Adrenal gland (tissue), 12 donors: ENCODE results near the gene CHRM1. TPM values are rescaled to one million over a fixed set of nuclear protein-coding genes. Genes with fewer than 3 reads are reported as not detected.
A peak's percentile ranks its signal among the peaks of the same experiment; 100 is the strongest.

ENCODE experiments used
- DNase-seq, 7 donors: peaks; one replicate each; pipeline ENCODE4 v3.0.0-alpha.2; 2019 to 2020
- H3K27ac ChIP-seq, 5 donors: fragments of 200-600 bp; sonication (generic) in 4 of 5; 1 replicate in 3 of 5; 2 replicates in 2 of 5; pipeline versions ENCODE4 v1.5.1 to v1.8.0; 2016 to 2020; ENCODE audit warnings: mild to moderate bottlenecking in 1 of 5
- H3K27me3 ChIP-seq: fragments of 200-600 bp; 2 replicates; pipeline ENCODE4 v1.8.0; 2021
- H3K36me3 ChIP-seq, 2 donors: fragments of 200-600 bp; replicated peaks in 1 of 2; 1 replicate in 1 of 2; 2 replicates in 1 of 2; pipeline versions ENCODE4 v1.5.1 to v1.8.0; 2018 to 2022
- H3K4me1 ChIP-seq, 2 donors: fragments of 200-600 bp; replicated peaks in 1 of 2; 1 replicate in 1 of 2; 2 replicates in 1 of 2; pipeline versions ENCODE4 v1.5.1 to v1.8.0; 2018 to 2021
- H3K4me3 ChIP-seq, 4 donors: fragments of 200-600 bp; sonication (generic) in 3 of 4; one replicate each; pipeline ENCODE4 v1.5.1; 2016 to 2018
- H3K9me3 ChIP-seq, 3 donors: fragments of 200-600 bp; sonication (generic) in 1 of 3; replicated peaks in 1 of 3; 1 replicate in 2 of 3; 2 replicates in 1 of 3; pipeline versions ENCODE4 v1.5.1 to v1.8.0; 2016 to 2021
- POLR2A ChIP-seq, 2 donors: fragments of 450-650 bp; IDR thresholded peaks; one replicate each; pipeline ENCODE4 v1.6.1; 2017; ENCODE audit warnings: antibody characterized with exemption in 2 of 2, mild to moderate bottlenecking in 2 of 2, moderate library complexity in 1 of 2
- WGBS, 4 donors: extraction: QIAGEN DNeasy Blood & Tissue Kit in 2 of 4; methylation state at CpG; one replicate each; pipeline versions ENCODE4 v1.1.5 to v1.1.7; 2013 to 2017; 5-methylcytosine and 5-hydroxymethylcytosine counted together
- intact Hi-C, 2 donors: fragments of 100-400 bp; cut with DNase I; formaldehyde crosslinking; loops; one replicate each; pipeline versions ENCODE4 v1.14.1 to v1.15.0; 2022 to 2023
- polyA plus RNA-seq, 3 donors: library from polyadenylated mRNA; stranded (reverse); fragments of 200-250 nt in 2 of 3; fragments of 350-450 nt in 1 of 3; fragmentation: Illumina TruSeq in 1 of 3; extraction: RNeasy Lipid Tissue Mini Kit (QIAGEN cat#74804) in 1 of 3; gene quantifications; one replicate each; pipeline ENCODE4 v1.2.3, GENCODE V29; 2013 to 2014
- total RNA-seq, 9 donors: library from RNA; depleted of rRNA in 4 of 9; stranded (reverse); fragments of >200 nt in 4 of 9; fragments of 120-200 nt in 1 of 9; fragmentation: NEBNext Ultra II Directional in 1 of 9; extraction: Animal tissue kit (Norgen Biotek cat#: 25700) in 1 of 9; gene quantifications; one replicate each; pipeline versions ENCODE4 v1.1.0 to v1.2.4, GENCODE V29; 2013 to 2023
- TF ChIP-seq, protein P1 (sequence below), 6 experiments: fragments of 450-650 bp in 4 of 6; fragments of 200-600 bp in 2 of 6; sonication (generic) in 1 of 6; IDR thresholded peaks; 1 replicate in 5 of 6; 2 replicates in 1 of 6; pipeline versions ENCODE4 v1.5.1 to v1.8.0; 2016 to 2021; ENCODE audit warnings: antibody characterized with exemption in 6 of 6, mild to moderate bottlenecking in 2 of 6, moderate library complexity in 1 of 6
- donor health status: healthy with polysubstance abuse.
- donor health status: Bipolar disorder and iron deficiency.
- donor health status: DM: yes; HTN: yes; CAD: no.
- donor health status: DM: no; HTN: no; CAD: no.
- donor health status: DM: no; HTN: no; CAD: no.
- donor health status: DM: yes; HTN: yes; CAD: no.

CHRM1 gene
- total and polyA plus RNA-seq, 12 donors, result 0.22 to 3.8 (median 1.8) TPM; not detected in 5

- no peaks in the 10 kb centered on the region for H3K4me1 ChIP-seq
- H3K27ac ChIP-seq, result no peak overlapping the region
- 92 to 96% (median 92%) methylated on average over 3 to 5 of the region's 5 CpGs for WGBS, 4 donors
- H3K27me3 ChIP-seq, result no peaks in the 10 kb centered on the region
- no peak for DNase-seq
- TF ChIP-seq, protein P1, sequence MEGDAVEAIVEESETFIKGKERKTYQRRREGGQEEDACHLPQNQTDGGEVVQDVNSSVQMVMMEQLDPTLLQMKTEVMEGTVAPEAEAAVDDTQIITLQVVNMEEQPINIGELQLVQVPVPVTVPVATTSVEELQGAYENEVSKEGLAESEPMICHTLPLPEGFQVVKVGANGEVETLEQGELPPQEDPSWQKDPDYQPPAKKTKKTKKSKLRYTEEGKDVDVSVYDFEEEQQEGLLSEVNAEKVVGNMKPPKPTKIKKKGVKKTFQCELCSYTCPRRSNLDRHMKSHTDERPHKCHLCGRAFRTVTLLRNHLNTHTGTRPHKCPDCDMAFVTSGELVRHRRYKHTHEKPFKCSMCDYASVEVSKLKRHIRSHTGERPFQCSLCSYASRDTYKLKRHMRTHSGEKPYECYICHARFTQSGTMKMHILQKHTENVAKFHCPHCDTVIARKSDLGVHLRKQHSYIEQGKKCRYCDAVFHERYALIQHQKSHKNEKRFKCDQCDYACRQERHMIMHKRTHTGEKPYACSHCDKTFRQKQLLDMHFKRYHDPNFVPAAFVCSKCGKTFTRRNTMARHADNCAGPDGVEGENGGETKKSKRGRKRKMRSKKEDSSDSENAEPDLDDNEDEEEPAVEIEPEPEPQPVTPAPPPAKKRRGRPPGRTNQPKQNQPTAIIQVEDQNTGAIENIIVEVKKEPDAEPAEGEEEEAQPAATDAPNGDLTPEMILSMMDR (IDR thresholded peaks at IDR 0.05), result no peak
- no peak overlapping the region for H3K4me3 ChIP-seq
- no peaks in the 10 kb centered on the region for H3K36me3 ChIP-seq
- intact Hi-C loops, result no loop called here
- no peaks in the 10 kb centered on the region for H3K9me3 ChIP-seq
Measured at GRCh38 chr11:62933750-62934495, 12.8 kb upstream of the CHRM1 start.

GRCh38 chr11:62933285-62933684 is 12.1 kb upstream of the CHRM1 start:
- H3K36me3 ChIP-seq, result no peaks in the 10 kb centered on the region

GRCh38 chr11:62931499-62932278 is 10.5 kb upstream of the CHRM1 start:
- H3K9me3 ChIP-seq, result no peaks in the 10 kb centered on the region
- no peaks in the 10 kb centered on the region for H3K36me3 ChIP-seq
- intact Hi-C loops, result no loop called here
- H3K4me3 ChIP-seq, result no peak overlapping the region
- H3K4me1 ChIP-seq, result peaks cover under 1 to 1% of the 10 kb centered on the region in 2 donors
- TF ChIP-seq POLR2A (IDR thresholded peaks at IDR 0.05), result no peak
- TF ChIP-seq, protein P1 (IDR thresholded peaks at IDR 0.05), result no peak
- H3K27me3 ChIP-seq, result peaks cover 8% of the 10 kb centered on the region
- WGBS, 4 donors, result 44 to 62% (median 51%) methylated on average over 8 of the region's 8 CpGs
- no peak overlapping the region for H3K27ac ChIP-seq
- peak in 2 of 7 donors; percentile 25 to 29 for DNase-seq

More at GRCh38 chr11:62933285-62933684, 12.1 kb upstream of the CHRM1 start:
- intact Hi-C loops, result no loop called here
- 79 to 83% (median 82%) methylated on average over 12 to 13 of the region's 13 CpGs for WGBS, 4 donors
- H3K4me3 ChIP-seq, result no peak overlapping the region
- H3K27me3 ChIP-seq, result no peaks in the 10 kb centered on the region
- TF ChIP-seq POLR2A (IDR thresholded peaks at IDR 0.05), result no peak
- TF ChIP-seq, protein P1 (IDR thresholded peaks at IDR 0.05), result no peak
- H3K9me3 ChIP-seq, result no peaks in the 10 kb centered on the region
- H3K27ac ChIP-seq, result no peak overlapping the region
- no peaks in the 10 kb centered on the region for H3K4me1 ChIP-seq
- DNase-seq, result no peak

DNA sequence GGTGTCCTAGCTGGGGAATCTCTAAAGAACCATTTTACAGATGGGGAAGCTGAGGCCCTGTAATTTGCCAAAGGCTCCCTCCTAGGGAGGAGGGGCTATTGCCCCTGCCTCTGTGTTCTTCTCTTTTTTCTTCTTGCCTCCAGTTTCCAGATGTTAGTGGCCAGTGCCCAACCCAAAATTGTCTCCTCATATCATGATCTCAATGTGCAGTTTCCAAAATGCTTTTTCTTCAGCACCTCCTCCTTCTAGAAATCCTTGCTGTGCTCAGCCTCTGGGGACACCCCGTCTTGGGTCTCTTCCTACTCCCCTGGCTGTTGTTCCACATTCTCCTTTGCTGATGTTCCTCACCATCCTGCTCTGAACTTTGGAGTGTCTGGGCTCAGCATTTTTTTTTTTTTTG is 9.5 kb upstream of the CHRM1 start:
- Histone ChIP-seq H3K27ac (no peak overlapping the region), H3K4me1 (peaks cover 11 to 12% of the 10 kb centered on the region in 2 donors), H3K9me3 (no peaks in the 10 kb centered on the region), H3K4me3 (no peak overlapping the region), H3K27me3 (peaks cover 18% of the 10 kb centered on the region), H3K36me3 (no peaks in the 10 kb centered on the region)
- TF ChIP-seq, protein P1 (IDR thresholded peaks at IDR 0.05), result no peak
- TF ChIP-seq POLR2A (IDR thresholded peaks at IDR 0.05), result no peak
- intact Hi-C loops, result no loop called here
- DNase-seq, result no peak
- 63 to 70% (median 68%) methylated on average over 1 of the region's 1 CpG for WGBS, 4 donors
